ENCODE data around the gene DBNL.
A peak's percentile ranks its signal among the peaks of the same experiment; 100 is the strongest.

Gene DBNL

DNA sequence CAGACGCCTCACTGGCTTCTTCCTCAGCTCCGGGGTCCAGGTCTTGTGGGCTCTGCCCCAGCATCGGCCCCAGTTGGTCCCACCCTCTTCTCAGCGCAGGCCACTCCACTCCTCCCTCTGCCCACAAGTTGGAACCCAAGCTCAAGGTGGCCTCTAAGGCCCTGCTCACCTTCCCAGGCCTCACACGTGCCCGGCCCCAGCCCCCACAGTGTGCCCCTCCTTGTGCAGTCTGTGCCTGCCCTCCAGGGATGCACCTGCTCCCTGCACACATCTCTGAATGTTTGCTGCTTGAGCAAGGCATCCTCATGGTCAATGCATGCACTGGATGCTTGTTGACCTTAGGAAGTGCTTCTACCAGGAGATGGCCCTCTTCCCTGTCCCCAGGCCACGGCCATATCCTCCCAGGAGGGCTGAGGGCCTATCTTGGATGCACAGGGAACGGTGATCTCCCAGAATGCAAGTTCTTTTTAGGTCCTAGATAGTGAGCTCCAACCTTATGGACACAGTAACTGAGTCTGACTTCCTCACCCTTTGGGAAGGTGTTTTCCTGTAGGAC is 51.9 kb downstream of the DBNL start:
- H3K36me3 ChIP-seq (ENCODE audit: insufficient read depth, low read length) = no peaks in the 10 kb centered on the region
- no peak overlapping the region for H3K9ac ChIP-seq (ENCODE audit: low read depth, low read length)
- no peak overlapping the region for H3K4me3 ChIP-seq (ENCODE audit: low read length)
- no peak overlapping the region for H3K27ac ChIP-seq (ENCODE audit: low read depth, low read length)
- H3K9me3 ChIP-seq (ENCODE audit: insufficient read depth, low read depth, low read length) = no peaks in the 10 kb centered on the region
- WGBS = 86% methylated on average over 8 of the region's 8 CpGs
- no peaks in the 10 kb centered on the region for H3K4me1 ChIP-seq (ENCODE audit: insufficient read depth, low read length)
- H3K27me3 ChIP-seq (ENCODE audit: insufficient read depth, low read length) = no peaks in the 10 kb centered on the region; the same call in 1 of the 2 replicates

DNA sequence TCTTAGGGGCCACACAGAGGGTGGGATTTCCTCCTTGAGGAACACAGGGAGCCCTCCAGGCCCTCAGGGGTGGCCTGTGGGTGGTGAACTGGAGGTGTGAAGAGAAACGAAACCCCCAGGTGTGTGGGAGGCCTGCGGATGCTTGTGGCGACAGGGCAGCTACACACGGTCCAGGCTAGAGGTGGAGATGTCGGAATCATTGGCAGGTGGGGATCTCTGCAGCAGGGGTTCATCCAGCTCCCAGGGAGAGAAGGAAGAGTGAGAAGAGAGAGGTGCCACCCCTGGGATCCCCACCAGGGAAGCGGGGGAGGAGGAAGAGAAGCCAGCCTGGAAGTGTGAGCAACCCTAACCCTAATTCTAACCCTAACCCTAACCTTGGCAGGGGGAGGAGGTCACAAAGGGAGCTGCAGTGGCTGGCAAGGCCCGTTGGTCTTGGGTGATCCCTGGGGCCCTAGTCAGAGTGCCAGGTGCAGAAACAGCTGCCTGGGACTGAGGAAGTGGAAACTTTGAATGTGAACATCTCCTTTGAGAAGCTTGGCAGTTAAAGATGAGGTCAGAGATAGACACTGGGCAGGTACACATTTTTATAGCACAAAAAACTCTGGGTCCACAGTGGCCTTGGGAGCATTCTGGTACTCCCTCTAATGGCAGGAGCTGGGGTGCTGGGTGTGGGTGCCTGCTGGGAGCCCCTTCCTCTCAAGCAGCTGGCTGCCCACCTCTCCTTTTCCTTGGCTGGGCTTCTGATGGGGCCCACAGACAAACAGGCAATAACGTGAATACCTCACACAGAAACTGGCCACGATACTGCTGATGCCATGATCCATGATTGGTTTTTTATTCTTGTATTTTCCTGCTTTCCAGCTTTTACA is 52.8 kb downstream of the DBNL start:
- Histone ChIP-seq H3K4me3 (ENCODE audit: low read length) (no peak overlapping the region), H3K9ac (ENCODE audit: low read depth, low read length) (no peak overlapping the region), H3K36me3 (ENCODE audit: insufficient read depth, low read length) (no peaks in the 10 kb centered on the region), H3K27ac (ENCODE audit: low read depth, low read length) (no peak overlapping the region), H3K9me3 (ENCODE audit: insufficient read depth, low read depth, low read length) (no peaks in the 10 kb centered on the region), H3K4me1 (ENCODE audit: insufficient read depth, low read length) (no peaks in the 10 kb centered on the region), H3K27me3 (ENCODE audit: insufficient read depth, low read length) (no peaks in the 10 kb centered on the region; the same call in 1 of the 2 replicates)
- 88% methylated on average over 8 of the region's 9 CpGs for WGBS

- H3K27ac ChIP-seq (ENCODE audit: low read depth, low read length) = no peak overlapping the region
Observed at GRCh38 chr7:44098092-44099068, 53.9 kb downstream of the DBNL start.

DNA sequence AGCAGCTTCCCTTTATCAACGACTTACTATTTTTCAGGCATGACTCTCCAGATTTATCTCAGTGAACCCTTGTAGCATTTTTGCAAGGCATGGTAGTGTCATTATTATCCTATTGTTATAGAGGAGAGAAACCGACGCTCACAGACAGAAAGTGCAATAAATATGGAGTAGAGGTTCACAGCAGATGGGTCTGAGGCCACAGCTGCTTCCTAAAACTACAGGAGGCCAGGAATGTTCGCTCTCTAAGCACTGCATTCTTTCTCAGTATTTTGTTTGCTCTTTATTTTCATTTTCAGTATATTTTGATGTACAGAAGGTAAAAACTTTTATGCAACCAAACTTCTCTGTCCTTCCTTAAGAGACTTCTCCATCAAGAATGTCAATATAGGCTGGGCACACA is 55.2 kb downstream of the DBNL start:
- H3K9ac ChIP-seq (ENCODE audit: low read depth, low read length) = no peak overlapping the region
- H3K27ac ChIP-seq (ENCODE audit: low read depth, low read length) = no peak overlapping the region
- H3K27me3 ChIP-seq (ENCODE audit: insufficient read depth, low read length) = peaks cover 14% of the 10 kb centered on the region; the same call in 1 of the 2 replicates
- H3K36me3 ChIP-seq (ENCODE audit: insufficient read depth, low read length) = no peaks in the 10 kb centered on the region
- 0 out of 2 replicates have a peak, but pooled peaks cover 2% of the 10 kb centered on the region for H3K4me1 ChIP-seq (ENCODE audit: insufficient read depth, low read length)
- no peaks in the 10 kb centered on the region for H3K9me3 ChIP-seq (ENCODE audit: insufficient read depth, low read depth, low read length)
- WGBS = 92% methylated on average over 3 of the region's 4 CpGs
- no peak overlapping the region for H3K4me3 ChIP-seq (ENCODE audit: low read length)

More at GRCh38 chr7:44098092-44099068, 53.9 kb downstream of the DBNL start:
- no peaks in the 10 kb centered on the region for H3K36me3 ChIP-seq (ENCODE audit: insufficient read depth, low read length)
- no peak overlapping the region for H3K4me3 ChIP-seq (ENCODE audit: low read length)
- H3K4me1 ChIP-seq (ENCODE audit: insufficient read depth, low read length) = no peaks in the 10 kb centered on the region
- H3K9ac ChIP-seq (ENCODE audit: low read depth, low read length) = no peak overlapping the region
- WGBS = 98% methylated on average over 5 of the region's 6 CpGs
- peaks cover 9% of the 10 kb centered on the region; the same call in 1 of the 2 replicates for H3K27me3 ChIP-seq (ENCODE audit: insufficient read depth, low read length)
- H3K9me3 ChIP-seq (ENCODE audit: insufficient read depth, low read depth, low read length) = no peaks in the 10 kb centered on the region

GRCh38 chr7:44100458-44101302 is 56.2 kb downstream of the DBNL start:
- H3K27me3 ChIP-seq (ENCODE audit: insufficient read depth, low read length) = peaks cover 20% of the 10 kb centered on the region
- WGBS = 85% methylated on average over 10 of the region's 10 CpGs
- no peak overlapping the region for H3K9ac ChIP-seq (ENCODE audit: low read depth, low read length)
- no peaks in the 10 kb centered on the region for H3K9me3 ChIP-seq (ENCODE audit: insufficient read depth, low read depth, low read length)
- H3K36me3 ChIP-seq (ENCODE audit: insufficient read depth, low read length) = no peaks in the 10 kb centered on the region
- H3K4me1 ChIP-seq (ENCODE audit: insufficient read depth, low read length) = peaks cover 10% of the 10 kb centered on the region; the same call in 1 of the 2 replicates
- no peak overlapping the region for H3K27ac ChIP-seq (ENCODE audit: low read depth, low read length)
- no peak overlapping the region for H3K4me3 ChIP-seq (ENCODE audit: low read length)

DNA sequence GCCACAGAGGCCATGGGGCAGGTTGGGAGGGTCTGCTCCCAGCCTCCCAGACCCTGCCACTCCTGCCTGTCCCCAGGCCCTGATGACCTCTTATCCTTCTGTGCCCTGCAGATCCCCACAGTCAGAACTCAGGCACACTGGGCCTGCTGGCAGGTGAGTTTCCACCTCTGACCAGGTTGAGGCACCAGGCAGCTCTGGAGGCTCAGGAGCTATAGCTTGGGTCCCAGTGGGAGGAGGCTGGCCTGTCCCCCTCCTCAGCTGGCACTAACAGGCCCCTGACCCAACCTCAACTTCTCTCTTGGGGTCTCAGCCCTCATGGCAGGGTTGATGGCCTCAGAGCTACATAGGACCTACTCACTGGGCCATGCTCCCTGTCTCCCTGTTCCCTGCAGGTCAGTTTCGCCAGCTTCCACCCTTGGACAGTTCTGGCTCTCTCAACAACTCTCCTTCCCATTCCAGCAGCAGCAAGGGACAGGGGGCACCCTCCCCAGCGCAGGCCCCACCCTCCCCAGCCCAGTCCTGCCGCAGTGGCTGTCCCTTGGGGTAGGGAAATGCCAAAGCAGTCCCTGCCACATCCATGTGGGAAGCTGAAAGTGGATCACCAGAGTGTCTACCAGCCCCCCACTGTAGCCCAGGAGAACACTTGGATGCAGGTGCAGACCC is 56.9 kb downstream of the DBNL start:
- Histone ChIP-seq H3K27me3 (ENCODE audit: insufficient read depth, low read length) (peaks cover 20% of the 10 kb centered on the region), H3K9me3 (ENCODE audit: insufficient read depth, low read depth, low read length) (no peaks in the 10 kb centered on the region), H3K9ac (ENCODE audit: low read depth, low read length) (no peak overlapping the region), H3K4me3 (ENCODE audit: low read length) (no peak overlapping the region), H3K4me1 (ENCODE audit: insufficient read depth, low read length) (peaks cover 10% of the 10 kb centered on the region; the same call in 1 of the 2 replicates), H3K36me3 (ENCODE audit: insufficient read depth, low read length) (no peaks in the 10 kb centered on the region), H3K27ac (ENCODE audit: low read depth, low read length) (no peak overlapping the region)
- WGBS = 85% methylated on average over 3 of the region's 3 CpGs

DNA sequence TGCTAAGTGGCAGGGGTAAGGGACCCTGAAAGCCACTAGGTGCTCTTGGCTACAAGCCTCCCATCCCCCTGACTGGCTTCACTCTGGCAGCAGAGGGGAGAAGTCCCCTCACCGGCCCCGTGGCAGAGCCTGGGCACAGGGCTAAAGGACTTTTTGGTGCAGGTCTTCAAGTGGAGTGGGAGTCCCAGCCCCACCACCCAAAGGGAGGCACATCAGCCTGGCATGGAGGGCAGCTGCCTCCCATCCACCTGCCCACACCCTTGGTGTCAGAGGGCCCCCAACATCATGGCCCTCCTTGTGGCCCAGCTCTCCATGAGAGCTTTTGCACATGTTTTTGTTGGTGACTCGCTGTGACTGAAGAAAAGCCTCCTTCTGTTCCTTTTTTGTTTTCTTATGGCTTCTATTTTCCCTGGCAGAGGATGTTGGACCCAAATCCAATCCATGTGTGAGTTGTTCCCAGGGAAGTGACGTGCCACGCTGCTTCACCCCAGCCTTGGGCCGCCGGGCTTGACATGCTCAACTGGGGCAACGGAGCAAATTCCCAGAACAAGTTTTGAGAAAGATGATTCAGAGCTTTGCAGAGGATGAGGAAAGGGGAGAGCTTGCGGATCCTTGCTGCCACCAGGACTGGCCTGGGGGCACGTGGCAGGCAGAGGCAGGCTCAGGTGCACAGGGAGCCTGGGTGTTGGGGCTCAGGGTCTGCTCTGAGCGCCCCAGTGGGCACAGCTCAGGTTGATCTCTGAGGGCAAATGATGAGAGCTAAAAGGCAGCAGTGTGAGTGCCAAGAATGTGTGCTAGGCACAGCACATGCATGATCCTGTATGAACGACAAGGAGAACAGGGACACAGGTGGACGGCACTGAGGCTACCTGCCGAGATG is 57.7 kb downstream of the DBNL start:
- whole genome bisulfite sequencing = 88% methylated on average over 14 of the region's 14 CpGs
- Histone ChIP-seq H3K27ac (ENCODE audit: low read depth, low read length) (no peak overlapping the region), H3K36me3 (ENCODE audit: insufficient read depth, low read length) (no peaks in the 10 kb centered on the region; the same call in 1 of the 2 replicates), H3K4me1 (ENCODE audit: insufficient read depth, low read length) (peaks cover 10% of the 10 kb centered on the region; the same call in 1 of the 2 replicates), H3K9me3 (ENCODE audit: insufficient read depth, low read depth, low read length) (no peaks in the 10 kb centered on the region), H3K4me3 (ENCODE audit: low read length) (no peak overlapping the region), H3K9ac (ENCODE audit: low read depth, low read length) (no peak overlapping the region), H3K27me3 (ENCODE audit: insufficient read depth, low read length) (peaks cover 20% of the 10 kb centered on the region)

GRCh38 chr7:44102846-44103565 is 58.5 kb downstream of the DBNL start:
- 85% methylated on average over 8 of the region's 8 CpGs for WGBS
- no peak overlapping the region for H3K9ac ChIP-seq (ENCODE audit: low read depth, low read length)
- H3K36me3 ChIP-seq (ENCODE audit: insufficient read depth, low read length) = no peaks in the 10 kb centered on the region; the same call in 1 of the 2 replicates
- peaks cover 20% of the 10 kb centered on the region for H3K27me3 ChIP-seq (ENCODE audit: insufficient read depth, low read length)
- H3K4me3 ChIP-seq (ENCODE audit: low read length) = 0 out of 2 replicates have a peak overlapping the region, but pooled peaks have one; percentile 56
- no peak overlapping the region for H3K27ac ChIP-seq (ENCODE audit: low read depth, low read length)
- no peaks in the 10 kb centered on the region for H3K9me3 ChIP-seq (ENCODE audit: insufficient read depth, low read depth, low read length)
- H3K4me1 ChIP-seq (ENCODE audit: insufficient read depth, low read length) = peaks cover 10% of the 10 kb centered on the region; the same call in 1 of the 2 replicates

DNA sequence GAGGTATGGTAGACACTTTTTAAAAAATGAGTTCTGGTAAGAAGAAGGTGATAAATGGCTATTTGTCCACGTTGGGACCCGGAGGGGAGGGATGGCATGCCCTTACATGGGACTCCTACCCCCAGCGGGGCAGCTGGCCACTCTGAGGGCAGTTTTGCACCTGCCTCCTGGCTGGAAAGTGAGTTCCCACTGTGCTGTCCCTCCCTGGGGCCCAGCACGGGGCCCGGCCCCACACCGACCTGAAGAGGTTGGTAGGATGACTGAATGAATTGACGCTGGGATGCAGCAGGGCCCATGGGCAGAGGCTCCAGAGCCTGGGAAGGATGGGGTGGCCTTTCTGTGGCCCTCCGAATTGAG is 59.0 kb downstream of the DBNL start:
- peaks cover 20% of the 10 kb centered on the region for H3K27me3 ChIP-seq (ENCODE audit: insufficient read depth, low read length)
- peak overlapping the region; percentile 56 for H3K4me3 ChIP-seq (ENCODE audit: low read length)
- no peaks in the 10 kb centered on the region; the same call in 1 of the 2 replicates for H3K36me3 ChIP-seq (ENCODE audit: insufficient read depth, low read length)
- no peak overlapping the region for H3K27ac ChIP-seq (ENCODE audit: low read depth, low read length)
- WGBS = 45% methylated on average over 8 of the region's 8 CpGs
- H3K9me3 ChIP-seq (ENCODE audit: insufficient read depth, low read depth, low read length) = no peaks in the 10 kb centered on the region
- peaks cover 10% of the 10 kb centered on the region; the same call in 1 of the 2 replicates for H3K4me1 ChIP-seq (ENCODE audit: insufficient read depth, low read length)
- H3K9ac ChIP-seq (ENCODE audit: low read depth, low read length) = no peak overlapping the region
